22Rv1 (cell line): ENCODE results near the gene FAM167B.
A peak's percentile ranks its signal among the peaks of the same experiment; 100 is the strongest.
"Not testable (repeated sequence)": the region's sequence is repeated elsewhere in the genome, so short reads cannot be mapped to it uniquely, and the experiment has no call there.

Experiments used
- H3K27ac ChIP-seq: fragments of 450-650 bp; 2 replicates; pipeline ENCODE4 v1.5.1; 2017
- ZFX ChIP-seq: fragments of 450-650 bp; IDR thresholded peaks from 2 replicates; pipeline ENCODE4 v1.6.1; 2017; ENCODE audit warnings: antibody characterized with exemption, borderline replicate concordance
- TF ChIP-seq, protein P1 (sequence below): fragments of 450-650 bp; IDR thresholded peaks from 2 replicates; pipeline ENCODE4 v1.5.1; 2017; ENCODE audit warnings: mild to moderate bottlenecking

The FAM167B gene

DNA sequence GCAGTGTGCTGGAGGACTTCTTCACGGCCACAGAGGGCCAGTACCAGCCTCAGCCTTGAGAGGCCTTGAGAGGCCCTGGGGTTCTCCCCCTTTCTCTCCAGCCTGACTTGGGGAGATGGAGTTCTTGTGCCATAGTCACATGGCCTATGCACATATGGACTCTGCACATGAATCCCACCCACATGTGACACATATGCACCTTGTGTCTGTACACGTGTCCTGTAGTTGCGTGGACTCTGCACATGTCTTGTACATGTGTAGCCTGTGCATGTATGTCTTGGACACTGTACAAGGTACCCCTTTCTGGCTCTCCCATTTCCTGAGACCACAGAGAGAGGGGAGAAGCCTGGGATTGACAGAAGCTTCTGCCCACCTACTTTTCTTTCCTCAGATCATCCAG, 38.6 kb downstream of the FAM167B start:
- no peak overlapping the region for H3K27ac ChIP-seq
- no peak for TF ChIP-seq ZFX
- TF ChIP-seq, protein P1, sequence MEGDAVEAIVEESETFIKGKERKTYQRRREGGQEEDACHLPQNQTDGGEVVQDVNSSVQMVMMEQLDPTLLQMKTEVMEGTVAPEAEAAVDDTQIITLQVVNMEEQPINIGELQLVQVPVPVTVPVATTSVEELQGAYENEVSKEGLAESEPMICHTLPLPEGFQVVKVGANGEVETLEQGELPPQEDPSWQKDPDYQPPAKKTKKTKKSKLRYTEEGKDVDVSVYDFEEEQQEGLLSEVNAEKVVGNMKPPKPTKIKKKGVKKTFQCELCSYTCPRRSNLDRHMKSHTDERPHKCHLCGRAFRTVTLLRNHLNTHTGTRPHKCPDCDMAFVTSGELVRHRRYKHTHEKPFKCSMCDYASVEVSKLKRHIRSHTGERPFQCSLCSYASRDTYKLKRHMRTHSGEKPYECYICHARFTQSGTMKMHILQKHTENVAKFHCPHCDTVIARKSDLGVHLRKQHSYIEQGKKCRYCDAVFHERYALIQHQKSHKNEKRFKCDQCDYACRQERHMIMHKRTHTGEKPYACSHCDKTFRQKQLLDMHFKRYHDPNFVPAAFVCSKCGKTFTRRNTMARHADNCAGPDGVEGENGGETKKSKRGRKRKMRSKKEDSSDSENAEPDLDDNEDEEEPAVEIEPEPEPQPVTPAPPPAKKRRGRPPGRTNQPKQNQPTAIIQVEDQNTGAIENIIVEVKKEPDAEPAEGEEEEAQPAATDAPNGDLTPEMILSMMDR, result no peak

DNA sequence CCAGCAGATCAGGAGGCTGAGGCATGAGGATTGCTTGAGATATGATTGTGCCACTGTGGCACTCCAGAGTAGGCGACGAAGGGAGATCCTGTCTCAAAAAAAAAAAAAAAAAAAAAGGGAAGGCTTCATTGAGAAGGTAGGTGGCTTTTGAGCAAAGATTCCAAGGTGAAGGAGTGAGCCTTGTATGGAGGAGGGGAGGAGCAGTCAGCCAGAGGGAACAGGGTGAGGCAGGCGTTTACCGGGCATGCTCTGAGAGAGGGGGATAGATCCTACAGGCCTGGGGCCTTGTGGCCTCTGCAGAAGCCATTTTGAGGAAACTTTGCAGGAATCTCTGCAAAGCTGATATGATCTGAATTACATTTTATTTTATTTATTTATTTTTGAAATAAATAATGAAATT, 39.7 kb downstream of the FAM167B start:
- no peak for TF ChIP-seq ZFX
- TF ChIP-seq, protein P1, result no peak
- H3K27ac ChIP-seq, result no peak overlapping the region

DNA sequence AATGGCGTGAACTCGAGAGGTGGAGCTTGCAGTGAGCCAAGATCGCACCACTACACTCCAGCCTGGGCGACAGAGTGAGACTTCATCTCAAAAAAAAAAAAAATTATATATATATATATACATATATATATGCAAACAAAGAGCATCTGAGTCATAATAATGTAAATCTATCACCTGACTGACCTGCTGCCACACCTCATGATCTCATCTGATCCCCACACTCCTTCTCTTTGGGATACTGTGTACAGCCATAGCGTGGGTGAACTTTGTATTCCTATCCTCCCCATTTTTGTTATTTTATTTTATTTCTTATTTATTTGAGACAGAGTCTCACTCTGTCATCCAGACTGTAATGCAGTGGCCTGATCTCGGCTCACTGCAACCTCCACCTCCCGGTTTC, 42.2 kb downstream of the FAM167B start:
- TF ChIP-seq ZFX, result no peak
- TF ChIP-seq, protein P1, result no peak
- H3K27ac ChIP-seq, result peak overlapping the region; percentile 94

DNA sequence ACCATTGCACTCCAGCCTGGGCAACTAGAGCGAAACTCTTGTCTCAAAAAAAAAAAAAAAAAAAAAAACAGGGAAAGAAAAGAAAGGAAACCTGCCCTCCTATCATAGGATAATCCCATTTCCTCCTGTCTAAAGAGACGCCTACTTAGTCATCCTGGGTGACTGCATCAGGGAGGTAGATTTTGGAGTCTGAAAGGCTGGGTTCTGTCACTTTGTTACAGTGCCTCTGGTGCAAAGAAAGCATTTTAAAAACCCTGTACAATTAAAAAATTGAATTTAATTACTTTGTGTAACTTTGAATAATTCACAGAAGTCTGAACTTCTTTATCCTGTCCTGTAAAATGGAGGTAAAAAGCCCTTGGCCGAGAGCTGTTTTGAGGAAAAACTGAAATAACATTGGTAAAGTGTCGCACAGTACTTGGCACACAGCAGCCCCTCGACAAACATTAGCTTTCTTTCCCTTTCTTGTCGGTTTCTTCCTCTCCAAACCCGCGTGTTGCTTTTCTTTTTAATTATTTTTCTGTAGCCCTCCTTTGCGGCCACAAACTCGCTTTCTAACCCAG, 44.2 kb downstream of the FAM167B start:
- H3K27ac ChIP-seq, result peak overlapping the region; percentile 94
- TF ChIP-seq ZFX, result no peak
- TF ChIP-seq, protein P1, result no peak

DNA sequence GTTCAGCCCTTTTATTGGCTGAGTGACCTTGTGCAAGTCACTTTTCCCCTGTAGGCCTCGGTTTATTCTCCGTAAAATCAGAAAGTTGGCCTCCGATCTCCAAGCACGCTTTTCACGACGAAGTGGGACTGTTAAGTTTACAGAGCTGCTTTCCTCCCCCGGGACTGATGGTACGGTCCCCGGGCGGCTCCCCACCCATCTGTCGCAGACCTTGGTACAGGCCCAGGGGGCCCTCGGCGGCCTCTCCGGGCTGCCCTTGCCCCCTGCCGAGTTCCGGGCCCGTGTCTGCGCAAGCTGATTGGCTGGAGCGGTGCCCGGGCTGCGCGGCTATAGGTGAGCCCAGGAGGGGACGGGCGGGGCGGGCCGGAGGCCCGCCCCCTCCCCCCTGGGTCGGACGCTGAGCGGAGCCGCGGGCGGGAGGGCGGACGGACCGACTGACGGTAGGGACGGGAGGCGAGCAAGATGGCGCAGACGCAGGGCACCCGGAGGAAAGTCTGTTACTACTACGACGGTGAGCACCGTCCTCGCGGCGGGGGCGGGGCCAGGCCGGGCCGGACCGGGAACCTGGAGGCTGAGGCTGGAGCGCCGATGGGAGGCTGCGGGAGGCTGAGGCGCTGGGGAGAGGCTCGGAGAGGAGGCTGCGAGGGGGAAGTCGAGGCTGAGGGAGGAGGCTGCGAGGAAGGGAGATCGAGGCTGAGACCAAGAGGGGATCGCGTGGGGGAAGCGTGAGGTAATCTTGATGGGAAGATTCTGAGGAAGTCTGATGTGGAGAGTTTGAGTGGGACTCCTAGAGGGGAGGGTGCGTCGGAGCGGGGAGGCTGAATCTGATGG, 44.9 kb downstream of the FAM167B start, which contains the start of gene HDAC1:
Gene HDAC1 (plus strand): TSS at position 376 of the 831 bp plus-strand sequence. CDS start 87 bp downstream, at position 463.
- TF ChIP-seq, protein P1, result no peak
- no peak for TF ChIP-seq ZFX

DNA sequence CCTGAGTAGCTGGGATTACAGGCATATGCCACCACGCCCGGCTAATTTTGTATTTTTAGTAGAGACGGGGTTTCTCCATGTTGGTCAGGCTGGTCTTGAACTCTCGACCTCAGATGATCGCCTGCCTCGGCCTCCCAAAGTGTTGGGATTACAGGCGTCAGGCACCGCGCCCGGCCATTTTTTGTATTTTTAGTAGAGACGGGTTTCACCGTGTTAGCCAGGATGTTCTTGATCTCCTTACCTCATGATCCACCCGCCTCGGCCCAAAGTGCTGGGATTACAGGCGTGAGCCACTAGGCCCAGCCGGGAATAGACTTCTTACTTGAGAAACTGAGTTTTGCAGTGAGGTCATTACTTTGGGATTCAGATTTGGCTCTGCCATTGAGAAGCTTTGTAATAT, 51.2 kb downstream of the FAM167B start:
- not testable (repeated sequence) for H3K27ac ChIP-seq

More for the DNA sequence above, 44.9 kb downstream of the FAM167B start, which contains the start of gene HDAC1:
- H3K27ac ChIP-seq, result peak within 1 kb of the TSS; percentile 94
